ENCODE measurements around the gene TUBA3D.
"Not testable (repeated sequence)": the region's sequence is repeated elsewhere in the genome, so short reads cannot be mapped to it uniquely, and the experiment has no call there.

- not testable (repeated sequence) for TF ChIP-seq CTCF, POLR2A (IDR thresholded peaks at IDR 0.05)
Measured at GRCh38 chr2:131477227-131477626, 1.3 kb downstream of the TUBA3D start.
